Upper lobe of left lung (tissue), 4 donors: ENCODE data around the gene MIER2.

Source experiments
- CTCF ChIP-seq, 6 experiments: fragments of 450-650 bp in 4 of 6; fragments of 200-600 bp in 2 of 6; sonication (generic) in 2 of 6; IDR thresholded peaks; one replicate each; pipeline ENCODE4 v1.5.1; 2016 to 2019; ENCODE audit warnings: antibody characterized with exemption in 6 of 6
- POLR2A ChIP-seq, 4 donors: fragments of 450-650 bp; IDR thresholded peaks; one replicate each; pipeline ENCODE4 v1.5.1; 2016 to 2017; ENCODE audit warnings: antibody characterized with exemption in 4 of 4, mild to moderate bottlenecking in 2 of 4
- POLR2AphosphoS5 ChIP-seq, 2 donors: sonication (generic); formaldehyde crosslinking; IDR thresholded peaks; one replicate each; pipeline ENCODE4 v1.5.1; 2017; ENCODE audit warnings: antibody characterized with exemption in 2 of 2

- TF ChIP-seq CTCF (IDR thresholded peaks at IDR 0.05) (no peak), POLR2AphosphoS5 (IDR thresholded peaks at IDR 0.05) (no peak), POLR2A (IDR thresholded peaks at IDR 0.05) (no peak)
Measured at GRCh38 chr19:269241-269640, 75.4 kb downstream of the MIER2 start.
